Ectodermal cell (in vitro differentiated cells): ENCODE data around the gene COL18A1.

Experiments used
- H3K27ac ChIP-seq: 2 replicates; pipeline ENCODE4 v1.7.0; 2013; ENCODE audit warnings: mild to moderate bottlenecking, low read depth, low read length; ENCODE audit not compliant: insufficient read depth, poor library complexity, severe bottlenecking
- H3K27me3 ChIP-seq: 2 replicates; pipeline ENCODE4 v1.7.0; 2013; ENCODE audit warnings: mild to moderate bottlenecking, low read length; ENCODE audit not compliant: insufficient read depth, control insufficient read depth, poor library complexity, severe bottlenecking
- H3K36me3 ChIP-seq: one replicate; pipeline ENCODE4 v1.7.0; 2013; ENCODE audit warnings: low read length; ENCODE audit not compliant: control insufficient read depth, insufficient read depth
- H3K4me1 ChIP-seq: one replicate; pipeline ENCODE4 v1.7.0; 2013; ENCODE audit warnings: low read length; ENCODE audit not compliant: control insufficient read depth, insufficient read depth
- H3K4me3 ChIP-seq: 2 replicates; pipeline ENCODE4 v1.7.0; 2013; ENCODE audit warnings: low read depth, low read length, control low read depth; ENCODE audit not compliant: insufficient read depth
- H3K9me3 ChIP-seq: 2 replicates; pipeline ENCODE4 v1.7.0; 2013; ENCODE audit warnings: mild to moderate bottlenecking, low read length, moderate library complexity; ENCODE audit not compliant: control insufficient read depth
- WGBS, 2 experiments: methylation state at CpG; one replicate each; pipeline ENCODE4 v1.1.7; 2013; ENCODE audit warnings: missing lambda C conversion rate in 2 of 2; 5-methylcytosine and 5-hydroxymethylcytosine counted together

The COL18A1 gene

DNA sequence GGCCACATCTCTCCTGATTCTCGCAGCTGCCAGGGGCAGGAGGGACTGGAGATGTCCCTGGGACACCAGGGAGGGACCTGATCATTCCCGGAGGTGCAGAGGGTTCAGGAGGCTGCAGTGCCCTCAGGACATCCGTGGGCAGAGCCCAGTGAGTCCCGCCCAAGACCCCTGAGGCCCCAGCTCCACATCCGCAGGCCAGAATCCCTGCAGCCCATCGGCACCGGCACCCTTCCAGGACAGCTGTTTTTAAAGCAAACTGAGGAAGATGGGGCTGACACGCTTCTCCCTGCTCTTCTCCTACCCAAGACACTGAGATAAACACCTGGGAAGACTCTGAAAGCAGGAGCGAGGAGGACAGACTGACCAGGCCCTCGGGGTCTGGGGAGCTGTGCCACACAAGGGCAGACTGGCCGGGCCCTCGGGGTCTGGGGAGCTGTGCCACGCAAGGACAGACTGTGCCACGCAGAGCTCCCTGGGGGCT lies 111.7 kb downstream of the COL18A1 start:
- H3K4me1 ChIP-seq: no peaks in the 10 kb centered on the region
- no peak overlapping the region for H3K27ac ChIP-seq
- no peak overlapping the region for H3K4me3 ChIP-seq
- H3K36me3 ChIP-seq: peaks cover 9% of the 10 kb centered on the region
- WGBS, 2 experiments: 86 to 88% methylated on average over 14 of the region's 14 CpGs
- peaks cover 4% of the 10 kb centered on the region for H3K9me3 ChIP-seq
- H3K27me3 ChIP-seq: no peaks in the 10 kb centered on the region

DNA sequence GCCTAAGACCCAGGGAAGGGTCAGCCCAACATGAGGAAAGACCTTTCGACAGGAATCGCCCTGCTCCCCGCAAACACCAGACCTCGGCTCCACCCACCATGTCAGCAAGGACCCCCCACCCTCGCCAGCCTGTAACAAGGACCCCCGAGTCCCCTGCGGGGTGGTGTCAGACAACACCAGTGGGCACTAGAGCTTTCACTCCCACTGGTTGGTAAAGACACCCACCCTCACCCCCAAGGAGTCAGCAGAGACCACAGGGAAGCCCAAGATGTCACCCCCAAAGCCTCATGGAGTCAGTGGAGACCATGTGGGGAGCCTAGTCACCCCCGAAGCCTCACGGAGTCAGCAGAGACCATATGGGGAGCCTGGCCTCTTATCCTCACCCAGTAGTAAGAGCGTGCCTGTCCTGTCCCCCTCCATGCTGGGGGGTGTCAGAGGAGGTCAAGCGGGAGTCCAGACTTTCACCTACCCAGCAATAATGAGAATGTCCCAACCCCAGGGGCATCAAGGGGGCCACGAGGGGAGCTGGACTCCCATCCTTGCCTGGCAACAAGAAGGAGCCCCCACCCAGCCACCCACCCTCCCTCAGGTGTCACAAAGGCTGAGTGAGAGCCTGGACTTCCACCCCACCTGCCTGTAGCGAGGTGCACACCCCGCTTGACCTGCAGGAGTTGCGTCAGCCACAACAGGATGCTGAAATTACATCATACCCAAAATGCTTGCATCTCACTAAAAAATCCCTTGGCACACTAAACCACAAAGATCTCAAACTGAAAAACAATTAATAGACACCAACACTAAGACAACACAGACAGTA lies 112.5 kb downstream of the COL18A1 start:
- H3K4me1 ChIP-seq: no peaks in the 10 kb centered on the region
- peaks cover 9% of the 10 kb centered on the region for H3K36me3 ChIP-seq
- 93 to 94% methylated on average over 15 of the region's 15 CpGs for WGBS, 2 experiments
- no peak overlapping the region for H3K27ac ChIP-seq
- no peak overlapping the region for H3K4me3 ChIP-seq
- H3K9me3 ChIP-seq: peaks cover 4% of the 10 kb centered on the region
- H3K27me3 ChIP-seq: no peaks in the 10 kb centered on the region

DNA sequence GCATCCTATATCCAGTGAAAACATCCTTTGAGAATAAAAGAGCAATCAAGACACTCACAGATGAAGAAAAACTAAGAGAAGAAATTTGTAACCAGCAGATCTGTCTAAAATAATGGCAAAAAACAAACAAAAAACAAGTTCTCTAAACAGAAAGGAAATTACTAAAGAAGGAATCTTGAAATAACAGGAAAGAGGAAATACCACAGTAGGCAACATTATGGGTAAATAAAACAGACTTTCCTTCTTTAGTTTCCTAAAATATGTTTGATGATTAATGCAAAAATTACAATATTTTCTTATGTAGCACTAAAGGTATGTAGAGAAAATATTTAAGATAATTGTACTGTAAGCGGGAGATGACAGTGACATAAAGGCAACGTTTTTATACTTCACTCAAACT lies 113.8 kb downstream of the COL18A1 start:
- H3K27ac ChIP-seq: no peak overlapping the region
- no peak overlapping the region for H3K4me3 ChIP-seq
- no peaks in the 10 kb centered on the region for H3K4me1 ChIP-seq
- H3K36me3 ChIP-seq: peaks cover 9% of the 10 kb centered on the region
- no peaks in the 10 kb centered on the region for H3K27me3 ChIP-seq
- WGBS, 2 experiments: 95 to 100% methylated on average over 1 to 2 of the region's 2 CpGs
- peaks cover 4% of the 10 kb centered on the region for H3K9me3 ChIP-seq

DNA sequence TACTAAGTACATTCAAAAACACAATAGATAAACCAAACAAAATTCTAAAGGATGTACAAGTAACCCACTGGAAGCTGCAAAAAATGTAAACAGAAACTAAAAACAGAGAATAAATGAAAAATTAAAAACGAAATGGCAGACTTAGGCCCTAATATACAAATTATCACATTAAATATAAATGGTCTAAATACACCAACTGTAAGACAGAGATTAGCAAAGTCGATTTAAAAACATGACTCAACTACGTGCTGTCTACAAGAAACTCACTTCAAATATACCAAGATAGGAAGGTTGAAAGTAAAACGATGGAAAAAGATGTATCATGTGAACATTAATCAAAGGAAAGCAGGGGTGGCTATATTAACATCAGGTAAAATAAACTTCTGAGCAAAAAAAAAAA lies 114.2 kb downstream of the COL18A1 start:
- Histone ChIP-seq H3K36me3 (peaks cover 9% of the 10 kb centered on the region), H3K4me3 (no peak overlapping the region), H3K27ac (no peak overlapping the region), H3K4me1 (no peaks in the 10 kb centered on the region), H3K27me3 (no peaks in the 10 kb centered on the region), H3K9me3 (peaks cover 4% of the 10 kb centered on the region)
- WGBS, 2 experiments: 87 to 100% methylated on average over 1 to 3 of the region's 4 CpGs

- H3K4me1 ChIP-seq: no peaks in the 10 kb centered on the region
- H3K27ac ChIP-seq: no peak overlapping the region
- WGBS, 2 experiments: 88% methylated on average over 2 of the region's 2 CpGs; no CpG with 5 or more reads in 1 of the 2 experiments
- no peaks in the 10 kb centered on the region for H3K27me3 ChIP-seq
- no peak overlapping the region for H3K4me3 ChIP-seq
- H3K9me3 ChIP-seq: peaks cover 4% of the 10 kb centered on the region
- peaks cover 6% of the 10 kb centered on the region for H3K36me3 ChIP-seq
These were observed 116.3 kb downstream of the COL18A1 start for GRCh38 chr21:45521241-45521640.

DNA sequence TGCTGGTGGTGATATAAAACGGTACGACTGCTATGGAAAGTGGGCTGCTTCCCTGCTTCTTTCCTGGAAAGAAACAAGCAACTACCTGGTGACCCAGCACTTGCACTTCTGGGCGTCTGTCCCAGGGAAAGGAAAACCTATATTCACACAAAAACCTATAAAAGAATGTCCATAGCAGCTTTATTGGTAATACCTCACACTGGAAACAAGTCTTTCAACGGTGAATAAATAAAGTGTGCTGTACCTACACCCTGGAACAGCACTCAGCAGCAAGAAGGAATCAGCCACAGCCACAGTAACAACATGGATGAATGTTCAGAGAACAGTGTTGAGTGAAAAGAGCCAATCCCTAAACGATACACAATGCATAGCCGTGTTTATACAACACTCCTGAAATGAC lies 117.4 kb downstream of the COL18A1 start:
- Histone ChIP-seq H3K4me1 (no peaks in the 10 kb centered on the region), H3K36me3 (peaks cover 11% of the 10 kb centered on the region), H3K27me3 (no peaks in the 10 kb centered on the region), H3K4me3 (no peak overlapping the region), H3K27ac (no peak overlapping the region), H3K9me3 (peaks cover 4% of the 10 kb centered on the region)
- WGBS, 2 experiments: 96 to 97% methylated on average over 6 of the region's 6 CpGs

DNA sequence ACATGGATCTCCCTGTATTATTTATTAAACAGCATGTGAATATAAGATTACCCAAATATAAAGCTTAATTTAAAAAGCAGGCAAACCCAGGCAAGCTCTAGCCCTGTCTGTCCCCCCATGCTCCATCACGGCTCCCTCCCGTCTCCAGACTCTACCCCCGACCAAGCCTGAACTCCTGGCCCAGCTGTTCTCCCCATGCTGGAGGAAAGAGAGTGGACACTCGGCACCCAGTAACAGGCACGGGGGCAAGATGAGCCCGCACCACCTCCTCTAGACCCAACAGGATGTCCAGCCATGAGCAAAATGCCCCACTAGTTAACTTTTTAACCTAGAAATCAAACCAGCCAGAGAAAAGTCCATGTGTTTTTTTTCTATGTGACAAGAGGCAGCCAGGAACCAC lies 118.0 kb downstream of the COL18A1 start:
- no peaks in the 10 kb centered on the region for H3K4me1 ChIP-seq
- H3K36me3 ChIP-seq: peaks cover 11% of the 10 kb centered on the region
- no peaks in the 10 kb centered on the region for H3K27me3 ChIP-seq
- WGBS, 2 experiments: 88 to 94% methylated on average over 6 of the region's 6 CpGs
- H3K27ac ChIP-seq: no peak overlapping the region
- no peak overlapping the region for H3K4me3 ChIP-seq
- H3K9me3 ChIP-seq: peaks cover 4% of the 10 kb centered on the region

GRCh38 chr21:45523411-45524101 lies 118.6 kb downstream of the COL18A1 start:
- 93 to 94% methylated on average over 16 of the region's 16 CpGs for WGBS, 2 experiments
- Histone ChIP-seq H3K4me1 (no peaks in the 10 kb centered on the region), H3K27me3 (no peaks in the 10 kb centered on the region), H3K4me3 (no peak overlapping the region), H3K27ac (no peak overlapping the region), H3K36me3 (peaks cover 12% of the 10 kb centered on the region), H3K9me3 (peaks cover 4% of the 10 kb centered on the region)

GRCh38 chr21:45524756-45525152 lies 119.8 kb downstream of the COL18A1 start:
- no peaks in the 10 kb centered on the region for H3K27me3 ChIP-seq
- WGBS, 2 experiments: 93 to 95% methylated on average over 11 of the region's 11 CpGs
- H3K27ac ChIP-seq: no peak overlapping the region
- H3K4me1 ChIP-seq: no peaks in the 10 kb centered on the region
- H3K4me3 ChIP-seq: no peak overlapping the region
- H3K9me3 ChIP-seq: no peaks in the 10 kb centered on the region
- H3K36me3 ChIP-seq: peaks cover 20% of the 10 kb centered on the region

DNA sequence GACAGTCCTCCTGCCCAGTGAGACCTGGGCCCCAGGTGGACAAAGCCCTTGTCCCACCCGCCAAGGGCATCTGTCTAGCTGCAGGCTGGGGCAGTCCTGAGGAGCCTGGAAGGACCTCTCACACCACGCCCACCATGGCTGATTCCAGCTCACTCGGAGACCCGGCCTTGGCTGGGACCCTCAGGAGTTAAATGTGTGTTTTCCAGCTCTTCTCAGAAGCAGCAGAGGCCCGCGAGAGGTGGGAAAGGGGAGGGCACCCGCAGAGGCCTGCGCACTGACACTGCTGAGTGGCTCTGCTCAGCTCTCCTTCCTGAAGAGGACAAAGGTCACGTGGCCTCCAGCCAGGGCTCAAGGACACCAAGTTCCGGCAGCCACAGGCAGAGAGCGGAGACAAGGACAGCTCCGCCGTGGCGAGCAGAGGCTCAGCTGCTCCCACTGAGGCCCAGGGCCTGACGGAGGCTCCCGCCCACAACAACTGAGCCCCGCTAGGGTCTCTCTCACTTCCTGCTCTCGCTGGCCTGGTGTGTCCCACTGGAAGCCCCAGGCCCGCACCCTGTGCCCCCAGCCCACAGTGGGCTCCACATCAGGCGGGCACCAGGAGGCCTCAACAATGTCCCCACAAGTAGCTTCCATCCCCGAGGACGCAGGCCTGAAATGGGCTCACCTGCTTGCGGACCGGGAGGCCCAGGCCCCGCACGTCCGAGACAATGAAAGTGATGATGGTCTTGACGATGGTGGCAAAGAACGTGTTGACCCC lies 120.4 kb downstream of the COL18A1 start:
- WGBS, 2 experiments: 95% methylated on average over 29 of the region's 29 CpGs
- Histone ChIP-seq H3K4me3 (no peak overlapping the region), H3K27ac (no peak overlapping the region), H3K4me1 (no peaks in the 10 kb centered on the region), H3K36me3 (peaks cover 25% of the 10 kb centered on the region), H3K9me3 (no peaks in the 10 kb centered on the region), H3K27me3 (no peaks in the 10 kb centered on the region)
